CD4-positive, CD25-positive, alpha-beta regulatory T cell (primary cell): ENCODE results near the gene PTPRN2. TPM values are rescaled to one million over a fixed set of nuclear protein-coding genes. Genes with fewer than 3 reads are reported as not detected.

ENCODE experiments used
- ATAC-seq, 2 donors: fragments of 150-1000 bp; cut with Tn5 transposase; one replicate each; pipeline ENCODE4 v1.10.0; 2021; ENCODE audit warnings: low read depth in 2 of 2, moderate number of reproducible peaks in 2 of 2, moderate library complexity in 1 of 2
- DNase-seq, 3 donors: peaks; one replicate each; pipeline versions ENCODE4 v3.0.0 to v3.0.0-alpha.2; 2012 to 2022; ENCODE audit warnings: mixed read lengths in 1 of 3
- H3K27ac ChIP-seq: one replicate; pipeline ENCODE4 v1.7.0; 2013; ENCODE audit warnings: mild to moderate bottlenecking, low read length; ENCODE audit not compliant: insufficient read depth, poor library complexity, severe bottlenecking
- H3K27me3 ChIP-seq: one replicate; pipeline ENCODE4 v1.7.0; 2013; ENCODE audit warnings: low read length; ENCODE audit not compliant: control insufficient read depth, insufficient read depth
- H3K36me3 ChIP-seq: one replicate; pipeline ENCODE4 v1.7.0; 2013; ENCODE audit warnings: mild to moderate bottlenecking, low read length, moderate library complexity; ENCODE audit not compliant: control insufficient read depth, insufficient read depth
- H3K4me1 ChIP-seq: 2 replicates; pipeline ENCODE4 v1.7.0; 2013; ENCODE audit warnings: mild to moderate bottlenecking, low read length; ENCODE audit not compliant: insufficient read depth, control insufficient read depth, poor library complexity, severe bottlenecking
- H3K4me3 ChIP-seq: one replicate; pipeline ENCODE4 v1.7.0; 2013; ENCODE audit warnings: low read depth, mild to moderate bottlenecking, low read length, moderate library complexity
- H3K9me3 ChIP-seq, 2 experiments: 1 replicate in 1 of 2; 2 replicates in 1 of 2; pipeline ENCODE4 v1.7.0; 2013; ENCODE audit warnings: low read length in 2 of 2, mild to moderate bottlenecking in 1 of 2, moderate library complexity in 1 of 2; ENCODE audit not compliant: control insufficient read depth in 2 of 2
- H3K27ac Mint-ChIP-seq, 3 donors: one replicate each; pipeline ENCODE4 v1.8.0; 2020 to 2022; ENCODE audit warnings: mild to moderate bottlenecking in 3 of 3, mixed read lengths in 3 of 3, moderate library complexity in 2 of 3
- H3K27me3 Mint-ChIP-seq: one replicate; pipeline ENCODE4 v1.8.0; 2022; ENCODE audit warnings: mild to moderate bottlenecking, mixed read lengths
- H3K36me3 Mint-ChIP-seq: one replicate; pipeline ENCODE4 v1.8.0; 2020; ENCODE audit warnings: mixed read lengths
- H3K4me1 Mint-ChIP-seq, 4 donors: one replicate each; pipeline ENCODE4 v1.8.0; 2020 to 2022; ENCODE audit warnings: mixed read lengths in 4 of 4, mild to moderate bottlenecking in 1 of 4
- H3K4me3 Mint-ChIP-seq, 4 donors: one replicate each; pipeline ENCODE4 v1.8.0; 2020 to 2022; ENCODE audit warnings: mild to moderate bottlenecking in 4 of 4, mixed read lengths in 4 of 4, moderate library complexity in 3 of 4
- H3K9me3 Mint-ChIP-seq, 7 donors: one replicate each; pipeline ENCODE4 v1.8.0; 2020 to 2022; ENCODE audit warnings: mixed read lengths in 7 of 7, mild to moderate bottlenecking in 3 of 7, moderate library complexity in 2 of 7
- polyA plus RNA-seq, 4 donors: library from polyadenylated mRNA; unstranded; fragments of 300-500 nt; fragmentation: Illumina TruSeq; gene quantifications; one replicate each; pipeline ENCODE4 v1.2.3, GENCODE V29; 2021
- total RNA-seq: library from RNA; stranded (reverse); gene quantifications from one replicate; pipeline ENCODE4 v1.2.3, GENCODE V29; 2022

The PTPRN2 gene
- total and polyA plus RNA-seq, 5 donors from 2014 or later = 1.6 to 4.7 (median 2.7) TPM

DNA sequence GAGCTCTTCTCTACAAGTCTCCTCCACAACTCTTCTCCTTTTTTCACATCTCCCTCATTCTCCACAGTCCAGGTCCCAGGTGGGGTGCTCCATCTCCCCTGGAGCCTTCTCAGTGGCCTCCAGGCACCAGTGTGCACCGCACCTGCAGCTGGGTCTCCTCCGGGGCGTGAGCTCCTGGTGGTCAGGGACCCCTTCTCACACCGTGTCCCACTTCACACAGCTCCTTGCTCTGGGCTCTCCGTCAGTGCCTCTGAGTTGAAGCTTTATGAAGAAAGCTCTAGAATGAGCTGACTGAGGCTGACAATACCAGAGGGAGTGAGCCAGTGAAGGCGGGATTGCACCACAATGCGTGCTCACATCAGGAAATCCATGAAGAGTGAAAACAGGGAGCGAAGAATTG, 960.6 kb downstream of the PTPRN2 start:
- Mint-ChIP-seq H3K4me3 (peak overlapping the region in 2 of 4 donors; percentile 72 to 78), H3K27me3 (peaks cover 13% of the 10 kb centered on the region), H3K9me3 (no peaks in the 10 kb centered on the region), H3K27ac (peak overlapping the region; percentile 71 to 97 (median 91)), H3K36me3 (no peaks in the 10 kb centered on the region), H3K4me1 (peaks cover 0 to 66% (median 26%) of the 10 kb centered on the region in 4 donors)
- Histone ChIP-seq H3K27me3 (no peaks in the 10 kb centered on the region), H3K4me1 (peaks cover 28% of the 10 kb centered on the region), H3K36me3 (no peaks in the 10 kb centered on the region), H3K9me3 (no peaks in the 10 kb centered on the region), H3K27ac (peak overlapping the region; percentile 44), H3K4me3 (peak overlapping the region; percentile 54)
- no peak for ATAC-seq
- no peak for DNase-seq

DNA sequence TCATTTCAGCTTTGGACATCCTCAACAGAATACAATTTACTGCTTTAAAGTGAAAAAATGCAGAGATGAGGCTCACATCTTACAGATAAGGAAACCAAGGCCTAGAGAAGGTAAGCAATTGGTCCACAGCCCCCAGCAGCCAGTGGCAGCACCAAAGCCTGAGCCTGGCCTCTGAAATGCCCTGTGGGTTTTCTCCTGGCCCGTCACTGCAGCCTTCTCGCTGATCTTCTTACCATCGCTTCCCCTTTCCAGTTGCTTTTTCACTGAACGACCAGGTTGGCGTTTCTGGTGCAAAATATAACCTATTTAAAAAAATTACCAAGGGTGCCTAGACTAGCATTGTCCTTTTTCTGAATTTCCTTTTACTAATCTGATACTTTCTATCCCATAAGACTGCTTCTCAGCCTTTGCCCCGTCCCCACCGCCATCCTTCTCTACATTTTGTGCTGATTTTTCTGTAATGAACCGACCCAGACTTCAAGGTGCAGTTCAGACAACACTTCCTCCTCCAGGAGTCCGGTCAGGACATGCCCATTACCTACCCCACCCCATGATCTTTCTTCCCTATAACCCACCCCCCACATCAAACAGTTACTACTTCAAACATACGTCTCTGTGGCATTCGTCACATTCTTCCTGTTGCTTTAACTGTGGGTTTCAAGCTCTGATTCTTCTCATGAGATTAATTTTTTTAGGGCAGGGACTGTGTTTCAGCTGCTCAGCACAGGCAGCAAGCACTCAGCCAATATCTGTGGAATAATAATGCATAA, 961.5 kb downstream of the PTPRN2 start:
- Histone ChIP-seq H3K4me3 (peak overlapping the region; percentile 54), H3K4me1 (peaks cover 28% of the 10 kb centered on the region), H3K36me3 (no peaks in the 10 kb centered on the region), H3K27ac (peak overlapping the region; percentile 44), H3K9me3 (no peaks in the 10 kb centered on the region), H3K27me3 (no peaks in the 10 kb centered on the region)
- DNase-seq = peak in 2 of 3 donors; percentile 45 to 63
- Mint-ChIP-seq H3K9me3 (no peaks in the 10 kb centered on the region), H3K36me3 (no peaks in the 10 kb centered on the region), H3K4me3 (peak overlapping the region; percentile 23 to 87 (median 82)), H3K27ac (peak overlapping the region; percentile 71 to 97 (median 91)), H3K4me1 (peaks cover 0 to 71% (median 29%) of the 10 kb centered on the region in 4 donors), H3K27me3 (peaks cover 13% of the 10 kb centered on the region)
- peak; percentile 67 to 74 for ATAC-seq

DNA sequence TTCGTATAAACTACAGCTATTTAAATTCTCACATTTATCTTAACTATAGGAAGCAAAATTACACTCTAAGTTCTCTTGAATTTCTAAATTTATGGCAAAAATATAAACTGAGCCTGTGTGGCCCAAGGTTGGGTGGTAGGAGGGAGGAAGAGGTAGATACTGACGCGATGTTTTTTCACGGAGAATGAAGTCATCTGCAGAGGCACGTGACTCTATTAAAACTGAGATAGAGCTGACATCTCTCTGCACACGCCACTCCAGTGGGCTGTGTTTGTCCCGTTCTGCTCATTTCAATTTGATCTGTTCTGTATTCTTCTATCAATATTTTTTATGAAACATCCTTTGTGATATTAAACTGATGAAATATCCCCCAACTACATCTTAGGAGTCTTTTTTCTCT, 964.1 kb downstream of the PTPRN2 start:
- peaks cover 0 to 66% (median 29%) of the 10 kb centered on the region in 4 donors for H3K4me1 Mint-ChIP-seq
- no peak overlapping the region for H3K27ac ChIP-seq
- no peaks in the 10 kb centered on the region for H3K9me3 Mint-ChIP-seq
- no peak for ATAC-seq
- H3K27ac Mint-ChIP-seq = peak overlapping the region in 1 of 3 donors; percentile 48
- H3K4me1 ChIP-seq = peaks cover 28% of the 10 kb centered on the region
- DNase-seq = no peak
- peaks cover 13% of the 10 kb centered on the region for H3K27me3 Mint-ChIP-seq
- no peak overlapping the region for H3K4me3 Mint-ChIP-seq
- no peak overlapping the region for H3K4me3 ChIP-seq
- no peaks in the 10 kb centered on the region for H3K36me3 ChIP-seq
- H3K36me3 Mint-ChIP-seq = no peaks in the 10 kb centered on the region
- H3K27me3 ChIP-seq = no peaks in the 10 kb centered on the region
- no peaks in the 10 kb centered on the region for H3K9me3 ChIP-seq

DNA sequence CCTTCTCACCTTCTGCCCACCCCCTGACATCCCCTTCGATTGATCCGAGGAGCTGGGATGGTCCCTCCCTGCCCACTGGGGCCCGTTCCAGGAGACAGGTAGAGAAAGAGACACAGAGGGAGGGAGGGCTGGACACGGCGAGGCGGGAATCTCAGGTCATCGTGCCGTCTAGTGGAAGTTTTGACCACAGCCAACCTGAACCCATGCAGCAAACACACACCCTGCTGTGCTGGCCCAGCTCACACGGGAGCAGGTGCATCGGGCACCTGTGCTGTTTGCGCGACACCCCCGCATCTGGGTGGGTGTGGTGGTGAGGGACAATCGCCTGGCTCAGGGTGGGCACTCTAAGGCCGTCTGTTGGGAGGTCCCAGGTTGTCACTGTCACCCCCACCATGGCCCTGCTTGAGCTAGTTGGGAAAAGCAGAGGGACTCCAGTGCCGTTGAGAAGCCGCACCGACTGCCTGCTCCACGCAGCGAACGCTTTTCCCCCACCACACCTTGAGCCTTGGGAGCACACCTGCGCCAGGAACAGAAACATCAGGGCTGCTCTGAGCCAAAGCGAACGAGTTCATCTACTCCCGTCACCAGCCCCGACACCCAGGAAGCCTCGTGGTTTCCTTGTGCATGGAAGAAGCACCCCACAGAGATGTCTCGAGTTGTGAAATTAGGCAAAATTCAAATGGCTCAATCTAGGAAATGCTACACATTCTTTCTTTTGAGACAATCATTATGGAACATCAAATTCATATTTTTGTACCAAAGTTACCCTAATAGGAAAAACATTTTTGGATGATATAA, 965.0 kb downstream of the PTPRN2 start:
- Histone ChIP-seq H3K36me3 (no peaks in the 10 kb centered on the region), H3K27me3 (no peaks in the 10 kb centered on the region), H3K27ac (no peak overlapping the region), H3K4me1 (peaks cover 22% of the 10 kb centered on the region), H3K4me3 (no peak overlapping the region), H3K9me3 (no peaks in the 10 kb centered on the region)
- no peaks in the 10 kb centered on the region for H3K36me3 Mint-ChIP-seq
- peak overlapping the region in 3 of 4 donors; percentile 57 to 78 (median 66) for H3K4me3 Mint-ChIP-seq
- peaks cover 13% of the 10 kb centered on the region for H3K27me3 Mint-ChIP-seq
- ATAC-seq (no peak), DNase-seq (no peak)
- H3K9me3 Mint-ChIP-seq = no peaks in the 10 kb centered on the region
- peaks cover 3 to 56% (median 27%) of the 10 kb centered on the region in 4 donors for H3K4me1 Mint-ChIP-seq
- peak overlapping the region; percentile 78 to 90 (median 86) for H3K27ac Mint-ChIP-seq

DNA sequence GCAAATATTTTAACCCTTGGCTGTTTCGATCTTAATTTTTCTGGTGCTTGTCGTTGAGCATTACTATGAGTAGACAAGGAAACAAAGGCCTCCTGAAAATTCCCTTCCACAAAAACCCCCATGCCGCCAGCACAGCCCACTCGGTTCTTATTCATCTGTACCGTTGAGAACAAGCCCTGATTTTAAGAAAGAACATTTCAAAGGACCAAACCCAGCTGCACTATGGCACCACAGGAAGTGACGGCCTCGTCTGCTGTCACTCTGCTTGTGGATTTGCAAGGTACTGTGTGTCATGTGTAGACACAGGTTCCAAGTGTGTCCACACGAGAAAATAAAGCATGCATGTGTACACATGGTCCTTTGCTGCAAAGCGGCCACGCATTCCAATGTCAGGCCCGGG, 965.6 kb downstream of the PTPRN2 start:
- peak in 2 of 3 donors; percentile 34 to 46 for DNase-seq
- peak overlapping the region; percentile 78 to 90 (median 86) for H3K27ac Mint-ChIP-seq
- peaks cover 4 to 50% (median 24%) of the 10 kb centered on the region in 4 donors for H3K4me1 Mint-ChIP-seq
- H3K36me3 Mint-ChIP-seq = no peaks in the 10 kb centered on the region
- peak; percentile 58 to 74 for ATAC-seq
- H3K27me3 Mint-ChIP-seq = peaks cover 13% of the 10 kb centered on the region
- H3K9me3 Mint-ChIP-seq = no peaks in the 10 kb centered on the region
- Histone ChIP-seq H3K36me3 (no peaks in the 10 kb centered on the region), H3K27ac (no peak overlapping the region), H3K4me3 (no peak overlapping the region), H3K9me3 (no peaks in the 10 kb centered on the region), H3K27me3 (no peaks in the 10 kb centered on the region), H3K4me1 (peaks cover 16% of the 10 kb centered on the region)
- H3K4me3 Mint-ChIP-seq = peak overlapping the region in 3 of 4 donors; percentile 57 to 78 (median 66)

DNA sequence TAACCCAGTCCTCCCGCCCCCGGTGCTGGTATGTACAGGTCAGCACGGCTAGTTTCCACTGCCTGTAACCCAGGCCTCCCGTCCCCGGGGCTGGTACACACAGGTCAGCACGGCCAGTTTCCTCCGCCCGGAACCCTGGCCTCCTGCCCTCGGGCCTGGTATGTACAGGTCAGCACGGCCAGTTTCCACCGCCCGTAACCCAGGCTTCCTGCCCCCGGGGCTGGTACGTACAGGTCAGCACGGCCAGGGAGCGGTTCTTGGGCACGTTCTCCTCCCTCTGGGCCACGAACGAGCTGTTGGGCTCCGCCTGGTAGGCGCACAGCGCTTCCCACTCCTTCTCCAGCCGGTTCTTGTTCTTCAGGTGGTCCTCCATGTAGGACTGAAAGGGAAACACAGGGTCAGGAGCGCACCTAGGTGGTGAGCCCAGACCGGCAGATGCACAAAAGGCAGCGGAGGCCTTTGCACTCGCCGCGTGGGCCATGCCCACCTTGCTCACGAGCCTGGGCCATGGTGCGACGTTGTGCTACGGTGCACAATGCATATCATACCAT, 966.4 kb downstream of the PTPRN2 start:
- DNase-seq (no peak), ATAC-seq (no peak)
- peaks cover 10% of the 10 kb centered on the region for H3K4me1 ChIP-seq
- no peak overlapping the region for H3K27ac ChIP-seq
- H3K36me3 ChIP-seq = no peaks in the 10 kb centered on the region
- H3K9me3 ChIP-seq = no peaks in the 10 kb centered on the region
- no peaks in the 10 kb centered on the region for H3K27me3 ChIP-seq
- no peak overlapping the region for H3K4me3 ChIP-seq
- H3K27ac Mint-ChIP-seq = peak overlapping the region in 1 of 3 donors; percentile 90
- H3K4me1 Mint-ChIP-seq = peaks cover 4 to 42% (median 17%) of the 10 kb centered on the region in 4 donors
- no peaks in the 10 kb centered on the region for H3K36me3 Mint-ChIP-seq
- no peak overlapping the region for H3K4me3 Mint-ChIP-seq
- H3K27me3 Mint-ChIP-seq = peaks cover 7% of the 10 kb centered on the region
- no peaks in the 10 kb centered on the region for H3K9me3 Mint-ChIP-seq

DNA sequence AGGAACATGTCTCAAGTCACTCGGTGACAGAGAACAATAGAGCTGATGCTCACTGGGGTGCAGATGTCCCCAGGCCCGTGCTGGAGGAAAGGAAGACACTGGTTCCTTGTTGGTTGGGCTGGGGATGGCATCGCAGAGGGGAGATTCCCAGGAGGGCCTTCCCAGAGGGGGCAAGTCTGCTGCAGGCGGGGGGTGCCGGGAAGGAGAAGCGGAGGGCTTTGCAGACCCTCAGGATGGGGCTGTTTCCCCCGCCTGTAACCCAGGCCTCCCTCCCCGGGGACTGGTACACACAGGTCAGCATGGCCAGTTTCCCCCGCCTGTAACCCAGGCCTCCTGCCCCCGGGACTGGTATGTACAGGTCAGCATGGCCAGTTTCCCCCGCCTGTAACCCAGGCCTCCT, 967.0 kb downstream of the PTPRN2 start:
- H3K9me3 Mint-ChIP-seq = no peaks in the 10 kb centered on the region
- H3K27me3 ChIP-seq = no peaks in the 10 kb centered on the region
- H3K4me1 Mint-ChIP-seq = peaks cover 4 to 38% (median 13%) of the 10 kb centered on the region in 4 donors
- H3K9me3 ChIP-seq = no peaks in the 10 kb centered on the region
- H3K36me3 ChIP-seq = no peaks in the 10 kb centered on the region
- no peak overlapping the region for H3K27ac ChIP-seq
- peak overlapping the region in 1 of 3 donors; percentile 51 for H3K27ac Mint-ChIP-seq
- H3K36me3 Mint-ChIP-seq = no peaks in the 10 kb centered on the region
- H3K4me3 Mint-ChIP-seq = no peak overlapping the region
- H3K27me3 Mint-ChIP-seq = peaks cover 5% of the 10 kb centered on the region
- ATAC-seq = no peak
- H3K4me3 ChIP-seq = no peak overlapping the region
- DNase-seq = no peak
- H3K4me1 ChIP-seq = peaks cover 5% of the 10 kb centered on the region
